GM19324 (cell line): Measurements from ENCODE around the gene LIPN.

Experiments used
- ATAC-seq: cut with Tn5 transposase; IDR thresholded peaks from one replicate; pipeline ENCODE4 v1.9.1; 2021; ENCODE audit warnings: mild to moderate bottlenecking, moderate library complexity; ENCODE audit not compliant: unreplicated experiment, low FRiP score

Gene LIPN

GRCh38 chr10:88782222-88782621 is 22.4 kb downstream of the LIPN start:
- ATAC-seq, result no peak

DNA sequence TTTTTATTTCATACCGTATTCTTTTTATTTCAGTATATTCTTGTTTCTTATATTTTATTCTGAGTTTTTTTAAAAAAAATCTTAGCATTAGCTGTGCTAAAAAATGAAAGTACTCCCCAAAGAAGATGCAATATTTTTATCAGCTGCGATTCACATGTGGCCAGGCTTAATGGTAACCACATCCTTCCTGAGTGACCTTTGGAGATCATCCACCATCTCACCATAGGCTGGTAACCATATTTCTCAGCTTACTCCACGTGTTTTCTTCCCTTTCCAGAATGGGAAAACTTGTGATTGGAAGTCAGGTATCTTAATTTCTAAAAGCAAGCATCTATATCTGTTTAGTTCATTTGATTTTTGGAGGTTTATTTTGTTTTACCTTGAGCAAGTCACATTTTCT is 23.9 kb downstream of the LIPN start:
- no peak for ATAC-seq

GRCh38 chr10:88786032-88786770 is 26.4 kb downstream of the LIPN start:
- ATAC-seq, result no peak

GRCh38 chr10:88787463-88787862 is 27.6 kb downstream of the LIPN start:
- ATAC-seq, result no peak

DNA sequence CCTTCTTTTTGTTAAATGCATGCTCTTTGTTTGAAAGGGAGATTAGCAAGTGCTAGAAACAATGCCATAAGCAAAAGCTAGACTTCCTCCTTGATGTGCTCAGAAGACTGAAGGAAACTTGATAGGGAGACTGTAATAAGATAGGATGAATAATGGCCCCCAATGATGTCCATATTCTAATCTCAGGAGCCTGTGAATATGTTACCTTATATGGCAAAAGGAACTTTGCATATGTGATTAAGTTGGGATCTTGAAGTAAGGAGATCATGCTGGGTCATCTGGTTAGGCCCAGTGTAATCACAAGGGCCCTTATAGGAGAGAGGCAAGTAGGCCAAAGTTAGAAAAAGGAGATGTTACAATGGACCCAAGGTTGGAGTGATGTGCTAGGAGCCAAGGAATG is 29.1 kb downstream of the LIPN start:
- no peak for ATAC-seq

- no peak for ATAC-seq
These were observed 32.1 kb downstream of the LIPN start for GRCh38 chr10:88791924-88792323.

DNA sequence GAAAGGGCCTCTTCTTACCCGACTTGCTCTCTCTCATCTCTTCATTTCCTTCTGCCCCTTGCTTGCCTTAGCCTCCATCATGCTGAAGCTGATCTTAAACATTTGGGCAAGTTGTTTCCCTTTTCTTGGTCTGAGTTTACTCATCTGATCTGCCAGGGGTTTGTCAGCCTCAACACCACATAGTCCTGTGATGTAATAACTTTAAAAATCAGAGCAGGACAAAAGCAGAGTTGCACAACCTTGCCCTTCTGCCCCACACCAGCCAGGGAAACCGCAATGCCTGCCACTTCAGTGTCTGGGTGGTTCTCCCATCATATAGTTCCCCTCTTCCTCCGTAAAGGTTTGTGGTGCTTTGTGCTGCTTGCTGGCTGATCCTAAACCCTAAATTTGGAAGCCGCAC is 32.8 kb downstream of the LIPN start:
- ATAC-seq, result no peak

GRCh38 chr10:88793712-88794299 is 34.0 kb downstream of the LIPN start:
- no peak for ATAC-seq

- ATAC-seq, result no peak
These were observed 34.9 kb downstream of the LIPN start for GRCh38 chr10:88794731-88795130.

- ATAC-seq, result no peak
These were observed 40.6 kb downstream of the LIPN start for GRCh38 chr10:88800152-88801125.

DNA sequence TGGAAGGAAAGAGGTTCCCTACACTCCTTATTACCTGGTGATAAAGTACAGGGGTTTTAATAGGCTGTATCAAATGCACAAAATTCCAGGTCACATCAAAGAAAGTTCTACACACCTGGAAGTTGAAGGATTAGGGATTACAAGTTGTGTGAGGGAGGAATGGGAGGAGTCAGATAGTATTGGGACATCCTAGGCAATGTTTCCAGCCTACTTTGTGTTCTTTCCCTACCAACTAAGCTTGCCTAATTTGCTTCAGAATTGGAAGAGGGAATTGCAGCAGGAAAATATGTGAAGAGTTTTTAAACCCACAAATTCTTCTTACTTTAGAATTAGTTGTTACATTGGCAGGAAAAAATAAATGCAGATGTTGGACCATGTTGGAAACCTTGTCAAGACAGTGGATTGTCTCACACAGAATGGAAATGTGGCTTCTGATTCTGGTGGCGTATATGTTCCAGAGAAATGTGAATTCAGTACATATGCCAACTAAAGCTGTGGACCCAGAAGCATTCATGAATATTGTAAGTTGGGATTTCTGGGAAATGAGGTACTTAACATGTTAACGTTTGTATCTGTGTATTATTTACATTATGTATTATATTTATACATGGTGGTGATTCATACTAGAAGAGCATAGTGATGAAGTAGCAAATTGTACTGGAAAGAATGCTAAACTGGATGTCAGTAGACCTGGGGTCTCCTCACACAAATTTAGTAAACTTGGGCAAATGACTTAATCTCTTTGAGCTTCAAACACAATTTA is 42.9 kb downstream of the LIPN start, which contains the start of gene LIPM:
LIPM (plus strand) TSS at position 208 of the 763 bp plus-strand sequence; CDS start at position 375, 167 bp downstream.
- ATAC-seq, result no peak

GRCh38 chr10:88803641-88804040 is 43.8 kb downstream of the LIPN start:
- ATAC-seq, result no peak

- ATAC-seq, result no peak
These were observed 44.4 kb downstream of the LIPN start for GRCh38 chr10:88804083-88804812.

DNA sequence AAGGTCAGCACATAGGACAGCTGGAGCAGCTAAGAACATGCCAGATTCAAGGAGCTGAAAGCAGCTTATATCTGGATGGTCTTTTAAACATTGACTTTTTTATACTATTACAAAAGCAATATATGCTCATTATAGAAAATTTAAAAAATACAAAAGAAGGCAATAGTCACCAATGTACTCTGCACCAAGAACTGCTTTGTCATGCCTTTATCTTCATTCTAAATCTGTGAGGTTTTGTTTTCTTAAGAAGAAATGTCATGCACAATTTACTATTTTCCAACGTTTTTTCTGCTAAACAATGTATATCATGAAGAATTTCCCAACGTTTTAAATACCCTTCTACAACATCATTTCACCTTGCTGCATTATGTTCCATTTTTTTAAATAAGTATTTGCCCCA is 45.5 kb downstream of the LIPN start:
- no peak for ATAC-seq

GRCh38 chr10:88805924-88806323 is 46.1 kb downstream of the LIPN start:
- no peak for ATAC-seq

DNA sequence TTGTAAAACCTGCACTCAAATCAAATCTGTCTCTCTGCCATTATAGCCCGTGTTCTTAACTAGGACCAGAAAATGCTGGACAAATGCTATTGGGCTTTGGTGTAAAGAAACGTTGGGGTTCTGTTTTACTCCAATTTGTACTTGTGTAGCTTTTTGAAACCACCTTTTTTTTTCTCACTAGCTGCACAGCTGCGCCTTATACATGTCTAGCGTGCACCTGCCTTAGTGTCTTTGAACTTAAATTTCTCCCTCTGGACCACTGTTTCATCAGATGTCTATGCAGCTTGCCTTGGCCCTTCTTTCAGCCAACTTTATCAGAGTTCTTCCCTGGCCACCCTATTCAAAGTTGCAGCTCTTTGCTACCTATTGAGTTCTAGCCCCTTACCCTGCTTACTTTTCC is 49.8 kb downstream of the LIPN start:
- ATAC-seq, result no peak

GRCh38 chr10:88810196-88810961 is 50.6 kb downstream of the LIPN start:
- ATAC-seq, result no peak

GRCh38 chr10:88813200-88813599 is 53.4 kb downstream of the LIPN start:
- no peak for ATAC-seq

DNA sequence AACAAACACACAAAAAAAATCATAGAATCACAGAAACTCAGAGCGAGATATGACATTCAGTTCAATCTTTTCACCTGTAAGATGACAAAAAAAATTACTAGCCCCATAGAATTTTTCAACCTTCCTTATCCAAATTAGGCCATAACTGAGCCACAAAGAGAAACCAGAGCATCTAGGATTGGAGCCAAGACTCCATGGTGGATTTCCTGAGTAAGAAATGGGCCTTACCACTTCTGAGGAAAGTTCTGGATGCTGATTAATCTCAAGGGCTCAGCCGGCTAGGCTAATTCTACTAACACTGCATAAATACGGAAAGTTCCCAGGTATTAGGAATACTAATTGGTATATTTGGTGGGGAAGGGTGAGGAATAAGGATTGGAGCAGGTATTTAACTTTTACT is 59.5 kb downstream of the LIPN start:
- ATAC-seq, result no peak
